Cortex of kidney (tissue), 1 donor: ENCODE results near the gene VPS51.

Experiments used
- DNase-seq: peaks from one replicate; lab custom pipeline; 2025; lab: John Stamatoyannopoulos, UW

The VPS51 gene

DNA sequence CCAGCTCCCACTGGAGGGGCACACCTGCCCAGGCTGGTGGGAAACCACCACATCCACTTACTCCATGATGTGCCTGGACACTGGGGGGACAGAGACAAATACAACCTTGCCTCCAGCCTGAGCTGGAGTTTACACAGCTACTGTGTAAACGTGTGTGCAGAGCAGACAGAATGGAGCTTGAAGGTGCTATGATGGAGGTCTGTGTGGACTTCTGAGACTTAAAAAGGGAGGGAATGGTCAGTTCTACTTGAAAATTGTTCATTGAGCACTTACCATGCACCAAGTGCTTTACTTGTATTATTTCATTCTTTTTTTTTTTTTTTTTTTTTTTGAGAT is 23.4 kb upstream of the VPS51 start:
- no peak for DNase-seq

DNA sequence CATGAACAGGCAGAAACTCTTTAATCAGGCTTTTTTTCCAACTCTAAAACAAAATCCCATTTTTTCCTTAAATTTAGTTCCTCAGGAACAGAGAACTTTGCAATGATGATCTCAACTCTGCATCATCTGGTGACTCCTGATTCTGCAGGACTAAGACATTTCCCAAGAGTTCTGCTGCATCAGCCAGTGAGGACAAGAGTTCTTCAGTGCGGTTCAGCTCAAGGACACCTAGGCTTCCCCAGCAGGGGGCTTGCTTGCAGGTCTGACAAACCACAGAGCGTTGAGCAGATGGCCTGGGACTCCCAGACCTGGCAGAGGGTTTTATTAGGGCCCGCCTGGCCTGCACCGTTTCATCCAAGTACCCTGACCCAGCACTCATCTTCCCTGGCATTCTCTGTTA is 18.6 kb upstream of the VPS51 start:
- no peak for DNase-seq

DNA sequence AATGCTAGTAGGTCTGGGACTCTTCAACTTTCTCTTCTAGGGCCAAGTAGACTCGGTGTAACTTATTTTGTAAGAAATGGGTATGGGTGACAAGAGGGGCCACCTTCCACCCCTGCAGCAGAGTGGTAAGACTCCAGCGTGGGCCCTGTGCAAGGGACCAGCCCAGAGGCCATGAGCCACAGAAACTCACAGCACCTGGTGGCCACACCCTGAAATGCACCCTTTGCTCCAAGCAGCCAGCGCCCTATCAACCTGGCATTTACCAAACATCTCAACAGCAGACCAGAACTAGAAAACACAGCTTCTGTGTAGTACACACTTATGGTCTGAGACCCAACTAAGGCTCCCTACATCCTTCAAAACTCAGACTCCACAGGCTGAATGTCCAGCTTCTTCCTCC is 17.9 kb upstream of the VPS51 start:
- no peak for DNase-seq

DNA sequence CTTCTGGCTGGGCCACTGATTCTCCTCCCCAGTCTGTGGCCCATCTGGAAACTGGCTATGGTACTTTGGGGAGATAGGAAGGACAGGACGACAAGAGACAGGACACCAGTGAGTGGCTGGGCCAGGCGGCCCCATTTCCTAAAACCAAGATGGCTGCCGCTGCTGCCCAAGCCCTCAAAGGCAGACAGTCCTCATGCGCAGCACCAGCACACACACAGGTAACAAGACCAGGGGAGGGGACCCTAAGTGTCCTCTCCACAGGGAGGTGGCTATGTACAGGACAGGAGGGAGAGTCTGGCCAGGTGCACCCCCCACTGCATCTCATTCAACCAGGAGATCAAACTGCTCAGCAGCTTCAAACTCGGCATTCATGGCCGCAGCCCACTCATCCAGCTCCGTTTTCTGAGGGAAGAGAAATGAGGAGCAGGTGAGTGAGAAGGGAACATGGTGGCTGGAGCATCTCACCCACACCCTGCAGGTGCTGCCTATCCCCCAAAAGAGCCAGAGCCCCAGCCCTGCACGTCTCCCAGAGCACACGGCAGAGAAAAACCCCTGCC is 17.1 kb upstream of the VPS51 start:
- DNase-seq: no peak

DNA sequence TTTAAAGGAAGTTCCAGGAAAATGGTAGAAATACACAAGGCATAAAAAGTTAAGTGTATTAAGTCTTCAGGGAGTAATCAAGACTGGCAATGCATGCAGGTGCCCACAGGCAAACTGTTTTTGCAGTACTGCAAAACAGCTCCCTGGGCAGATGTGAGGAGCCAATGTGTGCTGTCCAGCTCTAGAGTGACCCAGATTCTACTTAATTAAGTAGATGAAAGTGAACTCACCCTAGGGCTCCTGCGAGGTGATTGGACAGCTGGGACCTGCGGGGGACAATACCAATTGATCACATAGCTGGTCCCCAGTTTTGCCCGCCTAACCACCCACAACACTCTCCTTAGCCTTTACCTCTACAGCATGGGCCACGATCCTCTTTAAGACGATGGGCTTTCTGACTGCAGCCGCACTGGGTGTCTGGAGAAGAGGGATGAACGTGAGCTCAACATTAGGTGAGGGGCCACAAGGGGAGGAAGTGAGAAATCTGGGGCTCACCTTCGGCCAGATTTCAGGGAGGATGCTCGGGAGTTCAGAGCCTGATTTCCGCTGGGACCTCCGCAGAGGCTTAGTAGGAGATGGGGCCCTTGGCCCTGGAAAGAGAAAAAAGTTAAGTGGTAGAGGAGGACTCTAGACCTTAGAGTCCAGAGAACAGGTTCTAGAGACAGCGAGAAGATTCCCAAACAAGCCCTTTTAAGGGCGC is 12.7 kb upstream of the VPS51 start:
- DNase-seq: no peak

DNA sequence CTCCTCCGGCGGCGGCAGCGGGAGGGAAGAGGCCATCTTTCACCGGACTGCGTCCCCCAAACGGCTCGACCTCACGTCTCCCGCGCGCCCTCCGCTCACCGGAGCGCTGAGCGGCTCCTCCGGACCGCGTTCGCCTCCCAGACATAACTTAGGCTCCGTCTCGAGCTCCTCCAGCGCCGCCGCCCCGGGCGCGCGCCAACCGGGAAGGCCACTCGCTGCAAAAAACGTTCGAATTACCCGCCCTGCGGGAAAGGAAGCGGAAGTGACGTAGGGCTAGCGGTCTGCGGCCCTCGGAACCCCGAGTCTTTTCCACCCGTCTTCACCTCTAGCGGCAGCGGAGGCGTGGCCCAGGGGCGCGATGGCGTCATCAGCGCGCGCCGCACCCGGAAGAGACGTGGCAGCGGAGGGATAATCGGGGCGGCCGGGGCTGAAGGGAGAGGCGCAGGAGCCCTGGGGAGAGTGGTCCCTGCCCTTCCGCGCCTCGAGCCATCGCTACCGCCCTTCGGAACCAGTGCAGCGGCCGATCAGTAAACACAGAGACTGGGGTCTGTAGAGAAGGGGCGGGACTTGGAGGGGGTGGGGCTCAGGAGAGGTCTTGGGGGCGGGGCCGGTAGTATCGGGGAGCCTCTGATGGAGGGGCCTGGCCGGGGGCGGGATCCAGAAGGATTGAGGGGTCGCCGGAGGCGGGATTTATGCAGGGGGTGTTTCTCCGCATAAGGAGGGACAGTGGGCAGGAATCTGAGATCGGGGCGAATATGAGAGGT is 12.0 kb upstream of the VPS51 start, which contains the start of the genes CDCA5 and ZFPL1:
CDCA5 (minus strand) TSS at position 207 of the 764 bp plus-strand sequence; CDS start at position 145, 62 bp downstream.
ZFPL1 (plus strand) TSS at position 389 of the 764 bp plus-strand sequence. CDS start 477 bp downstream, outside the sequence.
- peak; percentile 67 for DNase-seq

DNA sequence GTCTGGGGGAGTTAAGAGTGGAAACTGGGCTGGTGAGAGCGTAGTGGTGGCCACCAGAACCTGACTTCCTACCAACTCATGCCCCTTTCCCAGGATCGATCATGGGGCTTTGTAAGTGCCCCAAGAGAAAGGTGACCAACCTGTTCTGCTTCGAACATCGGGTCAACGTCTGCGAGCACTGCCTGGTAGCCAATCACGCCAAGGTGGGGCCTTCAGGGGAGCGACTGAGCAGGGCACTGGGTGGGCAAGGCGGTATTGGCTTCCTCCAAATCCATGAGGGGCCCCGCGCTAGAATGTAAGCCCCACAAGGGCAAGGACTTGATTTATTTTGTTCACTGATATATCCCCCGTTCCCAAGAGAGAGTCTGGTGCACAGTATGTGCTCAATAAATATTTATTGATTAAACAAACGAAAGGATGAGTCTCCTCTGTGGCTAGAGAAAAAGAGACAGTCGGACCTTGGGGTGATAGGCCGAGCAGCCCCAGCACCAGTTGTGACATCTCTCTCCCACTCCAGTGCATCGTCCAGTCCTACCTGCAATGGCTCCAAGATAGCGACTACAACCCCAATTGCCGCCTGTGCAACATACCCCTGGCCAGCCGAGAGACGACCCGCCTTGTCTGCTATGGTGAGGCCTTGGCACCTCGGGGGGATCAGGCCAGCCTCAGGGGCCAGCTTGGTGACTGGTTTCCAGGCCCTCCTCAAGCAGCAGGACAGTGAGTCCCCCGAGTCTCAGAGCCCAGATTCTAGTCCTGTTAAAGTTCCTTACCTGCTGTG is 11.2 kb upstream of the VPS51 start:
- no peak for DNase-seq

DNA sequence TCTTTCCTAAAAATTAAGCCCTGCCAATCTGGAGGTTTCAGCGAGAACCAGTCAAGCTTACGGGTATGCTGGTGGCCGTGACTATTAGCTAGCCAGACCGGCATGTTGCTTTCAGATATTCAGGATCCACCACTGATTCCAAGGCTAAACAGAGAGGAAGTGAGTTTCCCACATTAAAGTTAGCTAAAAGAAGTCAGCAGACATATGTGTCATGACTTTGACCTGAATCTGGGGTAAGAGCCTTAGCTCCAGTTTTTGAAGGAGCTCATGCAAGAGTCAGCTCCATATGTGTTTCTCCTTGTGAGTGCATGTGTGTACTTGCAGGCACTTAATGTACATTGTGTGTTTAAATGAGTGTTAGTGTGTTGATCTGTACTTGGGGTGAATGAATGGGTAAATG is 10.6 kb upstream of the VPS51 start:
- DNase-seq: no peak

DNA sequence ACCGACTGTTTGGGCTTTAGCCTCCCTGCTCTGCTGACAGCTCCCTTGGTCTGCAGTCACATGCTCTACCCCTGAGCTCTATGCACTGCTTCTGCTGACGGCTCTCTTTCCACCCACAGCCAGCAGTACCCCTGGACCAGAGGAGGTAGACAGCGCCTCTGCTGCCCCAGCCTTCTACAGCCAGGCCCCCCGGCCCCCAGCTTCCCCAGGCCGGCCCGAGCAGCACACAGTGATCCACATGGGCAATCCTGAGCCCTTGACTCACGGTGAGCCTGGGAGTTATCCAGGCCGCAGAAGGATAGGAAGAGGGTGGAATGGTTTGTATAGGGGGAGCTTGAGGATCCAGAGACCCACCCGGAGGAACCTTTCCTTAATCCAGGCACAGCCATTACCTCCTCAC is 9.2 kb upstream of the VPS51 start:
- no peak for DNase-seq

DNA sequence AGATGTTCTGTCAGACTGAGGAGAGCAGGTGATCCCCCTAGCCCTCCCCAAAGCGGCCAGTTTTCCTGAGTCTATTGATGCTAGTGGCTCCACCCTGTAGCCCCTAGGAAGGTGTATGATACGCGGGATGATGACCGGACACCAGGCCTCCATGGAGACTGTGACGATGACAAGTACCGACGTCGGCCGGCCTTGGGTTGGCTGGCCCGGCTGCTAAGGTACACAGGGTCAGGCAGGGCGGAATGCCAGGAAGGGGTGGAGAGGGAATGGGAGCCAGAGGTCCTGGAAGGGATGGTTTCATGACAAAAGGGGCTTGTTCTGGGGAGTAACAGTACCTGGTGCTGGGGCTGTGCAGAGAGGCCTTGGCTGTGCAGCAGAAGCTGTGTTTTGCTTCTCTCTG is 8.8 kb upstream of the VPS51 start:
- no peak for DNase-seq

DNA sequence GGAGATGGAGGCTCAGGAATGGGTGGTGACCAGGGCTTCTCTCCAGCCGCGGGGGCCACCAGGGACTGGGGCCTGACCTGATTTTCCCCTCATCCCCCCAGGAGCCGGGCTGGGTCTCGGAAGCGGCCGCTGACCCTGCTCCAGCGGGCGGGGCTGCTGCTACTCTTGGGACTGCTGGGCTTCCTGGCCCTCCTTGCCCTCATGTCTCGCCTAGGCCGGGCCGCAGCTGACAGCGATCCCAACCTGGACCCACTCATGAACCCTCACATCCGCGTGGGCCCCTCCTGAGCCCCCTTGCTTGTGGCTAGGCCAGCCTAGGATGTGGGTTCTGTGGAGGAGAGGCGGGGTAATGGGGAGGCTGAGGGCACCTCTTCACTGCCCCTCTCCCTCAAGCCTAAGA is 8.2 kb upstream of the VPS51 start:
- DNase-seq: no peak

DNA sequence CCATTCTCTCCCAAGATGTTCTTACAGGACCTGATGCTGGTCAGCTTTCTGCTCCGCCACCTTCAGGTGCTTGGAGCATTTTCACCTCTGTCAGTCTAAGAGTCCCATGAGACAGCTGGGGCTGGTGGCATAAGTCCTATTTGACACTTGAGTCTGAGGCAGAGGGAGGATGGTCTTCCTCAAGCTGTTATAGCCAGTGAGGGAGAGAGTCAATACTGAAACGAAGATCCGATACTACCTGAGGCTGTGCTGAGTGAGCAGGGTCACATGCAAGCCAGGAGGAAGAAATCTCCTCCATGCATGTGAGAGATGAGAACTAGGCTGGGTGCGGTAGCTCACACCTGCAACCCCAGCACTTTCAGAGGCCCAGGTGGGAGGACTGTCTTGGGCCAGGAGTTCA is 6.4 kb upstream of the VPS51 start:
- DNase-seq: no peak

DNA sequence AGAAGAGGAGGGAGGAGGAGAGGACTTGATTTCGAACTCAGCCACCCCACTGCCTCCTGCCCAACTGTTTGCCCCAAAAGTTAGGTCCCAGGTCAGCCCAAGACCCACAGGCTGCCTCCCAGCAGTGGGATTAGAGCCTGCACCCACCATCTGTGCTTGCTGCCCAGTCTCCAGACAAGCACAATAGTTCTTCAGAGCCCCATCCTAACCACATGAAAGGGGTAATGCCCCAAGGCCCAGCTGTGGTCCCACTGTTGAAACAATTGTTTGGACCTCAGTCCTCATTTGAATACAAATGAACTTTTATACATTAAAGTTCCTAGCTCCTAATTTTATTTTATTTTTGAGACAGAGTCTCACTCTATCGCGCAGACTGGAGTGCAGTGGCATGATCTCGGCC is 5.4 kb upstream of the VPS51 start:
- DNase-seq: no peak

DNA sequence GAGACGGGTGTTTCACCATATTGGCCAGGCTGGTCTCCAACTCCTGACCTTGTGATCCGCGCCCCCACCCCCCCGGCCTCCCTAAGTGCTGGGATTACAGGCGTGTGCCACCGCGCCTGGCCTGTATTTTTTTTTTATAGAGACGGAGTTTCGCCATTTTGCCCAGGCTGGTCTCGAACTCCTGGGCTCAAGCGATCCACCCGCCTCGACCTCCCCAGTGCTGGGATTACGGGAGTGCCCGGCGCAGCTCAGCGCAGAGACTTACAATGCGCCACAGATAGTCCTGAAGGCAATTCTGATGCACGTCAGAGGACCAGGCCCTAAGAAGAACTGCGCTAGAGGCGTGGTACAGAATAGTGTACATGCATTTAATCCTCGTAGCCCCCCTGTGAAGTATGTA is 587 bp upstream of the VPS51 start:
- DNase-seq: no peak

DNA sequence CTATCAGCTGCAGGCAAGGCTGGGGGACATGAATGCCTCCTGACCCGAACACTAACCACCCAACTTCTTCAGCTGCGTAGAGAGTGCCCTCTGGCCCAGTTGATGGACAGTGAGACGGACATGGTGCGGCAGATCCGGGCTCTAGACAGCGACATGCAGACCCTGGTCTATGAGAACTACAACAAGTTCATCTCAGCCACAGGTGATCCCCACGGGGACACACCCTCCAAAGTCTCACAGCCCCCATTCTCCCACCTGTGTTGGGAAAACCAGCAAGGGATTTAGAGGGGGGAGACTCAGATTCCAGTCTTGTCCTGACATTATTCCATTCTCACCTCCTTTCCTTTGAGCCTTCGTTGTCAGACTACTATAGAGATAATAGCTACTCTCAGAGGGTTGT is 912 bp downstream of the VPS51 start:
- no peak for DNase-seq

DNA sequence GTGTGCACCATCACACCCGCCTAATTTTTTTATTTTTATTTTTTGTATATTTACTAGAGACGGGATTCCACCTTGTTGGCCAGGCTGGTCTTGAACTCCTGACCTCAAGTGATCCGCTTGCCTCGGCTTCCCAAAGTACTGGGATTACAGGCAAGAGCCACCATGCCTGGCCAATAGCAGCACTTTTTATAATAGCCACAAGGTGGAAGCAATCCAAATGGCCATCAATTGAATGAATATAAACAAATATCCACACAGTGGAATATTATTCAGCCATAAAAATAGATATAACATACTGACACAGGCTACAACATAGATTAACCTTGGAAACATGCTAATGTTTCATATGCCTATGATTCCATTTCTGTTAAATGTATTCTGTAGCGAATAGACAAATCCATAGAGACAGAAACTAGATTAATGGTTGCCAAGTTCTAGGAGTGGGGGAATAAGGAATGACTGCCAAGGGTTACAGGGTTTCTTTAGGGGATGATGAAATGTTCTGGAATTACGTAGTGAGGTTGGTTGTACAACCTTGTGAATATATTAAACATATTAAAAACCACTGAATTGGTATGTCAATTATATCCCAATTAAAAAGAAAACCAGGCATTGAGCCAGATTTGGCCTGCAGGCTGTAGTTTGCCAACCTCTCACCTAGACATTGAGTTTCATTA is 4.8 kb downstream of the VPS51 start:
- DNase-seq: no peak

DNA sequence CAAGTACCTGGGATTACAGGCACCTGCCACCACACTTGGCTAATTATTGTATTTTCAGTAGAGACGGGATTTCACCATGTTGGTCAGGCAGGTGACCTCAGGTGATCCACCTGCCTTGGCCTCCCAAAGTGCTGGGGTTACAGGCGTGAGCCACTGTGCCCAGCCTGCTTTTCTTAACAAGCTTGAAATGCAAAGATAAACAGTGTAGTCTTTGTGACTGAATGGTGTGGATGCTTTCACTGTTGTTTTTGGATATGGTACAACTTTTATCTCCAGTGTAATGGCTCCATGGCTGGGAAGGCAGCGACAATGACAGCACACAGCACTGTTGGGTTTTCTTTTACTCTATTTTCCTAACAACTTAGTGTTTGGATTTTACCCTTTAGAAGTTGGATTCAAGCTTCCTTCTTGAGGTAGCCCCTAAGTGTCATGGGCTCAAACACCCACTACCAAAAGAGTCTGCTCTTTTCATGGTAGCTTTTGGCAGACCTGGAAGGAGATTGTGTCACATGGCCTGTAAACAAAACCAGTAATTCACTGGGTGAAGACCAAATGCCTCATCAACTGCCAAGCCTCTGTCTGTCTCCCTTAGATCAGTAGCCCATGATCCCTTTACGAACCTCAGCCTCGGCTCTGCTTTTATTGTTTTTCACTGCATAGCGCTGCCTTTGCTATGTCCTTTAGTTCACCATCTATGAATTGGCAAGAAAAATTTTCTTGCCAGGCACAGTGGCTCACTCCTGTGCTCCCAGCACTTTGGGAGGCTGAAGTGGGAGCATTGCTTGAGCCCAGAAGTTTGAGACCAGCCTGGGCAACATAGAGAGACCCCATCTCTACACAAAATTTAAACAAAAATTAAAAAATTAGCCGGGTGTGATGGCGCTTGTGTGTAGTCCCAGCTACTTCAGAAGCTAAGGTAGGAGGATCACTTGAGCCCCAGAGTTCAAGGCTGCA is 6.4 kb downstream of the VPS51 start:
- DNase-seq: no peak

DNA sequence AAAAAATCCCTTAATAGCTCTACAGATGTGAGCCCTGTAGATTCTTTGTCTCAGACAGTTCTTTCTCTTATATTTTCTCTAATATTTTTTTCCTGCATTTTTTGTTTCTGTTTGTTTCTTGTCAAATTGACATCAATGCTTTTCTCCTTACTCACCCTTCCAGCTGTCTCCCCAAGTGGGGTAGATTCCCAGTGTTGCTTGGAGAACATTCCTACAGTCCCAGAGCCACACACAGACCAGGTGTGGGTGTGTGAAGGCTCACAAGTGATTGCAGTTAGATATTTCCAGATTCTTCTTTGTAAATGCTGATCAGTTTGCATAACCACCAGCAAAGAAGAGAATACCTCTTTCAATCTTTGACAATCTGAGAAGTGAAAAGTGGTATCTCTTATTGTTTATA is 7.5 kb downstream of the VPS51 start:
- DNase-seq: no peak

DNA sequence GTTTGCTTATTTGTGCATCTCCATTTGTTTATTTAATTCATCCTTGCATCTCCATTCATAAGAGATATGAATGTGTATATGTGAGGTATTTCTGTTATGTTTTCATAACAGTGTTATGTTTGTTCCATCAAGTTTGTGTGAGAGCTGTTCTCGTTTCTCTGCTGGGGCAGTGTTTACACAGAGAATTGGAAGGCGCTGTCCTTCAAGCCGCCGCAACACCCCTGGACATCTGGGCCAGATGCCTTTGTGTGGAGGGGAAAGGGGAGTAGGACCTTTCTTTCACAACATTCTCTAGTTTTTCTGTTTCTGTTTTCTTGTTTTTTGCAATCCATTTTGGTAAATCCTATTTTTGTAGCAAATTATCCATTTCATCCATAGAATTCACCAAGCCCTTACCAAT is 8.6 kb downstream of the VPS51 start:
- no peak for DNase-seq

DNA sequence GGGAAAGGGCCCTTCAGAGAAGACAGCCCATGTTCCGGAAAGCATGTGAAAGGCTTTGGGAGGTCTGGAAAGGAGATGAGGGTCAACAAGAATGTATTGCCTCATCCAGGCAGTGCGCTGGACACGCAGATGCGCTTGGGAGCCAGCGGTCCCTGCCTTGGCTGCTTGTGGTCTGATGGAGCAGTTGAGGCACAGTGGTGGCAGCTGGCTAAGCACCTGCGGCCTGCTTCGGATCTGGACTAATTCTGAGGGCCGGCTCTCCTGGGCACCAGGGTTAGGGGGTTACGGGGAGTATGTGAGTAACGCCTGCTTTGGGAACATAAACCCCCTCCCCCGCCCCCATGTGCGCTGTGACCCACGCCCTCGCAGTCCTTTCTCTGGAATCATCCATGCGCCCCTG is 11.1 kb downstream of the VPS51 start:
- no peak for DNase-seq
